ENCODE results near the gene CHRNG.

- TF ChIP-seq EZH2phosphoT487 (IDR thresholded peaks at IDR 0.05; ENCODE audit: low read depth, severe bottlenecking, unreplicated experiment) = no peak
- no peak for TF ChIP-seq CTCF (IDR thresholded peaks at IDR 0.05; ENCODE audit: poor library complexity)
- TF ChIP-seq EZH2 (IDR thresholded peaks at IDR 0.05; ENCODE audit: borderline replicate concordance) = no peak
Measured at GRCh38 chr2:232504438-232504837, 35.1 kb upstream of the CHRNG start.

Data from hepatocyte (in vitro differentiated cells).